WTC11 (cell line): ENCODE data around the gene SH3PXD2A.

ENCODE experiments used
- AFF4 ChIP-seq: sonication (generic); formaldehyde crosslinking; IDR thresholded peaks from 2 replicates; pipeline ENCODE4 v1.8.1; 2023; ENCODE audit warnings: mild to moderate bottlenecking, missing genetic modification reagents, borderline replicate concordance
- ATF3 ChIP-seq: sonication (generic); formaldehyde crosslinking; conservative IDR thresholded peaks from 2 replicates; pipeline ENCODE4 v1.8.1; 2022; ENCODE audit warnings: mild to moderate bottlenecking, missing genetic modification reagents
- CTCF ChIP-seq: fragments of 200-600 bp; IDR thresholded peaks from 2 replicates; pipeline ENCODE4 v1.8.0; 2022; ENCODE audit warnings: antibody characterized with exemption
- E2F5 ChIP-seq: sonication (generic); formaldehyde crosslinking; IDR thresholded peaks from 2 replicates; pipeline ENCODE4 v1.8.1; 2022; ENCODE audit warnings: mild to moderate bottlenecking, moderate library complexity, missing genetic modification reagents
- FOXJ3 ChIP-seq: sonication (generic); formaldehyde crosslinking; IDR thresholded peaks from 2 replicates; pipeline ENCODE4 v1.9.0; 2021; ENCODE audit warnings: missing genetic modification reagents, mild to moderate bottlenecking, borderline replicate concordance
- FOXP1 ChIP-seq: sonication (generic); formaldehyde crosslinking; IDR thresholded peaks from 2 replicates; pipeline ENCODE4 v1.8.0; 2022; ENCODE audit warnings: missing genetic modification reagents, mild to moderate bottlenecking, moderate library complexity, borderline replicate concordance
- MAX ChIP-seq: sonication (generic); formaldehyde crosslinking; IDR thresholded peaks from 2 replicates; pipeline ENCODE4 v1.8.0; 2022; ENCODE audit warnings: mild to moderate bottlenecking, missing genetic modification reagents
- NFYB ChIP-seq: sonication (generic); formaldehyde crosslinking; conservative IDR thresholded peaks from 2 replicates; pipeline ENCODE4 v1.8.0; 2022; ENCODE audit warnings: low read depth, missing genetic modification reagents
- NR3C1 ChIP-seq: sonication (generic); formaldehyde crosslinking; conservative IDR thresholded peaks from 2 replicates; pipeline ENCODE4 v1.8.1; 2023; ENCODE audit warnings: low read depth, mild to moderate bottlenecking, missing genetic modification reagents
- PRDM15 ChIP-seq: sonication (generic); formaldehyde crosslinking; IDR thresholded peaks from 2 replicates; pipeline ENCODE4 v1.8.0; 2022; ENCODE audit warnings: missing genetic modification reagents
- USF2 ChIP-seq: sonication (generic); formaldehyde crosslinking; IDR thresholded peaks from 2 replicates; pipeline ENCODE4 v1.8.1; 2023; ENCODE audit warnings: mild to moderate bottlenecking, missing genetic modification reagents, moderate library complexity
- ZNF532 ChIP-seq: fragments of 250-450 bp; sonication (Bioruptor Pico); IDR thresholded peaks from 2 replicates; pipeline ENCODE4 v1.9.0; 2021; ENCODE audit warnings: mild to moderate bottlenecking, borderline replicate concordance

GRCh38 chr10:103621783-103622125, 233.6 kb downstream of the SH3PXD2A start:
- TF ChIP-seq FOXP1 (no peak), CTCF (no peak), ZNF532 (no peak), NR3C1 (no peak), ATF3 (CRISPR knock-in tag) (no peak), FOXJ3 (CRISPR knock-in tag) (no peak), MAX (CRISPR knock-in tag) (no peak), USF2 (CRISPR knock-in tag) (no peak), PRDM15 (no peak), AFF4 (CRISPR knock-in tag) (no peak), E2F5 (CRISPR knock-in tag) (no peak), NFYB (CRISPR knock-in tag) (no peak)
